GM21381 (cell line): Measurements from ENCODE around the gene NR2C1.
A peak's percentile ranks its signal among the peaks of the same experiment; 100 is the strongest.
"Not testable (repeated sequence)": the region's sequence is repeated elsewhere in the genome, so short reads cannot be mapped to it uniquely, and the experiment has no call there.

Experiments used
- ATAC-seq: cut with Tn5 transposase; IDR thresholded peaks from one replicate; pipeline ENCODE4 v1.9.1; 2021; ENCODE audit warnings: mild to moderate bottlenecking, moderate library complexity; ENCODE audit not compliant: unreplicated experiment

The NR2C1 gene

GRCh38 chr12:95003213-95003920, 70.1 kb downstream of the NR2C1 start, which contains the start of gene NDUFA12:
TSS of gene NDUFA12 (minus strand) at chr12:95003697. CDS start at chr12:95003680, 17 bp downstream.
- ATAC-seq, result peak; percentile 99

- no peak for ATAC-seq
Observed at GRCh38 chr12:95002754-95003153, 70.7 kb downstream of the NR2C1 start.

- ATAC-seq, result no peak
Observed at GRCh38 chr12:94998326-94998725, 75.1 kb downstream of the NR2C1 start.

GRCh38 chr12:94997726-94998125, 75.7 kb downstream of the NR2C1 start:
- no peak for ATAC-seq

DNA sequence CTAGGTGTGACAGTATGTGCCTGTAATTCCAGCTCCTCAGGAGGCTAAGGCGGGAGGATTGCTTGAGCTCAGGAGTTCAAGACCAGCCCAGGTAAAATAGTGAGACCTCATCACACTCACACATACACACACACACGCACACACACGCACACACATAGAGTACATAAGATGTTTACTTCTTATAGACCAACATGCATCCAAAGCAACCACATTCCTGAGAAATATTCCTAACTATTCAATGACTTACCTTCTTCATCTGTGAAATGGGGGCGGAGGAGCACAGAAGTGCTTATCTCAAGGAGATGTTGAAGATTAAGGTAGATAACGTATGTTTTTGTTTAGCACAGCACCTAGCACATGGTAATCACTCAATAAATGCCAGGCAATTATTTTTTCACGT, 76.4 kb downstream of the NR2C1 start:
- no peak for ATAC-seq

DNA sequence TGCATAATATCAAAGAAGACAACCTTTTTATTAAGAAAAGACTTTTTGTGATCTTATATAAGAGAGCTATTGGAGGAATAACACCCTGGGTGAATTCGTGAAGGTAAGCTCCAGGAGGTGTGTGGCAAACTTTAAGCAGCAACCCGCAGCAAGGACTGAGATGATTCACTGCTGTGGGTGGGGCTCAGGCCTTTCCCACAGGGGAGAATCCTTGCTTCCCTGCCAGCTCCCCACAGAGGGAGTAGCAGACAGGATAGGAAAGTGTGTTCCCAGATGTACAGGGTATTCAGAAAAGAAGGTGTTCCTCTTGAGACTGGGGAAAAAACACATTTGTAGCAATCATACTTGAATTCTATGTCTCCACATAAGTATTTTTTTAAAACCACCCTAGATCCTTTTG, 79.1 kb downstream of the NR2C1 start:
- no peak for ATAC-seq

DNA sequence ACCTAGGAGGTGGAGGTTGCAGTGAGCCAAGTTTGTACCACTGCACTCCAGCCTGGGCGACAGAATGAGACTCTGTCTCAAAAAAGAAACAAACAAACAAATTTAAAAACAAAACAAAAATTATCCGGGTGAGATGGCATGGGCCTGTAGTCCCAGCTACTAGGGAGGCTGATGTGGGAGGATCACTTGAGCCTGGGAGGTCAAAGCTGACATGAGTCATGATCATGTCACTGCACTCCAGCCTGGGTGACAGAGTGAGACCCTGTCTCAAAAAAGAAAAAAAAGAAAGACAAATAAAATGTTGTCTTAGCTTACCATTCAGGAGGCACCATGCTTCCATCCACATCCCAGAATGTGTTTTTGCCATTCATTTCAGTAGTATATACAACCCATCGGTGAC, 79.6 kb downstream of the NR2C1 start:
- not testable (repeated sequence) for ATAC-seq

DNA sequence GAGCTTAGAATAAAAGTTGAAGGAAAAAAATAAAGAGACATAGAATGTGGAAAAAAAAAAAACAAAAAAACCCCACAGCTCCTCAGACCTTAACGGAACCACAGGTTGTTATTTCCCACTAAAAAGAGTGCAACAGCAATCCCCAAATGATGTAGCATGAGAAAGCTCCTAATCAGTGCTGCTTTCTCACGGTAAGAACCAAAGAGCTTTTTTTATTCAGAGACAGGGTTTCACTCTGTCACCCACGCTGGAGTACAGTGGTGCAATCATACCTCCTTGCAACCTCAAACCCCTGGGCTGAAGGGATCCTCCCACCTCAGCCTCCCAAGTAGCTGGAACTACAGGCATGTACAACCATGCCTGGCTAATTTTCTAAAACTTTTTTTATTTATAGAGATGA, 83.2 kb downstream of the NR2C1 start:
- no peak for ATAC-seq

- ATAC-seq, result no peak
Observed at GRCh38 chr12:94988471-94988870, 84.9 kb downstream of the NR2C1 start.

GRCh38 chr12:94987801-94988200, 85.6 kb downstream of the NR2C1 start:
- ATAC-seq, result no peak

- ATAC-seq, result no peak
Observed at GRCh38 chr12:94987076-94987669, 86.2 kb downstream of the NR2C1 start.

DNA sequence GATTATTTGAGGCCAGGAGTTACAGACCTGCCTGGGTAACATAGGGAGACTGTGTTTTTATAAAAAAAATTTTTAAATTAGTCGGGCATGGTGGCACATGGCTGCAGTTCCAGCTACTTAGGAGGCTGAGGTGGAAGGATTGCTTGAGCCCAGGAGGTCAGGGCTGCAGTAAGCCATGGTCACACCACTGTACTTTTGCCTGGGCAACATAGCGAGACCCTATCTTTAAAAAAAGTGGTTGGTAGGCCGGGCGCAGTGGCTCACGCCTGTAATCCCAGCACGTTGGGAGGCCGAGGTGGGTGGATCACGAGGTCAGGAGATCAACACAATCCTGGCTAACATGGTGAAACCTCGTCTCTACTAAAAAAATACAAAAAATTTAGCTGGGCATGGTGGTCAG, 88.3 kb downstream of the NR2C1 start:
- not testable (repeated sequence) for ATAC-seq

GRCh38 chr12:94983321-94983720, 90.1 kb downstream of the NR2C1 start:
- ATAC-seq, result no peak

- no peak for ATAC-seq
Observed at GRCh38 chr12:94982456-94982855, 91.0 kb downstream of the NR2C1 start.

DNA sequence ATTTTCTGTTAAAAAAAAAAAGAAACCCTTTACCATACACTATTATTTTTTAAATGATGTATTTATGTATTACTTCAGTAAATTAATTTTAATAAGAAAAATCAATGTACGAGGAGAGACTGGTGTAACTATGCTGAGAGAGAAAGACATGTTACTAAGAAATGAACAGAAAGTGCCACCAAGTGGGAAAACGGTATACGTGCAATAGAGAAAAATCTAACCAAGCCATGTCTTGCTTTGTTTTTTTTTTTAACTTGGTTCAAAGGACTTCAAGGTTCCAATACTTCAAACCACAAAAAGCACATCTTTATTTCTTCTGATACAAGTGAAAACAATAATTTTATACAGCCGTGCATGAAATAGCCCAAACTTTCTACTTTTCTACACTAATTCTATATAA, 92.8 kb downstream of the NR2C1 start:
- no peak for ATAC-seq

GRCh38 chr12:94979941-94980340, 93.5 kb downstream of the NR2C1 start:
- no peak for ATAC-seq

- ATAC-seq, result no peak
Observed at GRCh38 chr12:94977766-94978468, 95.5 kb downstream of the NR2C1 start.

GRCh38 chr12:94973221-94973620, 100.2 kb downstream of the NR2C1 start:
- no peak for ATAC-seq

GRCh38 chr12:94972795-94973194, 100.6 kb downstream of the NR2C1 start:
- ATAC-seq, result no peak

GRCh38 chr12:94971923-94972322, 101.5 kb downstream of the NR2C1 start:
- ATAC-seq, result no peak

DNA sequence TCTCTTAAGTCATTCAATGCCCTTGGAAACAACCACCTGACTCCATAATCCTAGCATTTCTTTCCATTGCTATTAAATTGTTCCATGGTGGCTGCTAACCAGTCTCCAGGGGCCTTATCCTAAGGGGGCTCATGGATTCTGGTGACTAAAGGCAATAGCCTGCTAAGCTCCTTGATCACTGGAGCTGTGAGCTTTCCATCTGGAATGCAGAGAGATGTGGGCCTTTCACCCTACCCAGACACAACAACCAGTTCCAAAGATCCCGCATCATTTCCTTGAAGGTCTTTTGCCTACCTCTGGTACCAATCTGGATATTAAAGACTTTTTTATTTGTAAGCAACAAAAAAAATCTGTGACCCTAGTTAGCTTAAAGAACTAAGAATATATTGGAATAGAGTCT, 102.9 kb downstream of the NR2C1 start:
- no peak for ATAC-seq
